ENCODE results near the gene PCCA.

The PCCA gene

GRCh38 chr13:100423375-100423774 lies 334.5 kb downstream of the PCCA start:
- H3K36me3 ChIP-seq (ENCODE audit: insufficient read depth, low read length), result no peaks in the 10 kb centered on the region
- H4K20me1 ChIP-seq (ENCODE audit: insufficient read depth, low read length), result no peaks in the 10 kb centered on the region
- no peak overlapping the region for H2AFZ ChIP-seq (ENCODE audit: low read length)
- no peak overlapping the region for H3K27ac ChIP-seq (ENCODE audit: low read depth, low read length, poor library complexity, severe bottlenecking)
- no peaks in the 10 kb centered on the region for H3K79me2 ChIP-seq (ENCODE audit: insufficient read depth, low read length)
- H3K4me3 ChIP-seq (ENCODE audit: low read depth, low read length, poor library complexity, severe bottlenecking), result no peak overlapping the region
- H3K27me3 ChIP-seq (ENCODE audit: insufficient read depth, low read length), result no peaks in the 10 kb centered on the region
- no peaks in the 10 kb centered on the region for H3F3A ChIP-seq (ENCODE audit: insufficient read depth, low read length)
- no peaks in the 10 kb centered on the region for H3K9me2 ChIP-seq (ENCODE audit: low read depth, low read length)
- TF ChIP-seq EZH2 (IDR thresholded peaks at IDR 0.05; ENCODE audit: borderline replicate concordance, low read length) (no peak), CTCF (IDR thresholded peaks at IDR 0.05; ENCODE audit: low read length) (no peak)
- no peak overlapping the region for H3K4me2 ChIP-seq (ENCODE audit: low read length)
- H3K4me1 ChIP-seq (ENCODE audit: insufficient read depth, low read length, severe bottlenecking), result no peaks in the 10 kb centered on the region
- H3K9ac ChIP-seq (ENCODE audit: low read length), result no peak overlapping the region
- H3K9me3 ChIP-seq (ENCODE audit: low read length), result no peaks in the 10 kb centered on the region

GRCh38 chr13:100428986-100429385 lies 340.1 kb downstream of the PCCA start:
- H3K27me3 ChIP-seq (ENCODE audit: insufficient read depth, low read length), result no peaks in the 10 kb centered on the region
- H2AFZ ChIP-seq (ENCODE audit: low read length), result no peak overlapping the region
- TF ChIP-seq CTCF (IDR thresholded peaks at IDR 0.05; ENCODE audit: low read length) (no peak), EZH2 (IDR thresholded peaks at IDR 0.05; ENCODE audit: borderline replicate concordance, low read length) (no peak)
- H3K4me2 ChIP-seq (ENCODE audit: low read length), result no peak overlapping the region
- no peaks in the 10 kb centered on the region for H3K36me3 ChIP-seq (ENCODE audit: insufficient read depth, low read length)
- no peak overlapping the region for H3K4me3 ChIP-seq (ENCODE audit: low read depth, low read length, poor library complexity, severe bottlenecking)
- H3K9ac ChIP-seq (ENCODE audit: low read length), result no peak overlapping the region
- no peaks in the 10 kb centered on the region for H3F3A ChIP-seq (ENCODE audit: insufficient read depth, low read length)
- H3K4me1 ChIP-seq (ENCODE audit: insufficient read depth, low read length, severe bottlenecking), result no peaks in the 10 kb centered on the region
- no peaks in the 10 kb centered on the region for H3K9me2 ChIP-seq (ENCODE audit: low read depth, low read length)
- H3K79me2 ChIP-seq (ENCODE audit: insufficient read depth, low read length), result no peaks in the 10 kb centered on the region
- H3K9me3 ChIP-seq (ENCODE audit: low read length), result no peaks in the 10 kb centered on the region
- H4K20me1 ChIP-seq (ENCODE audit: insufficient read depth, low read length), result no peaks in the 10 kb centered on the region
- no peak overlapping the region for H3K27ac ChIP-seq (ENCODE audit: low read depth, low read length, poor library complexity, severe bottlenecking)

GRCh38 chr13:100432611-100433010 lies 343.7 kb downstream of the PCCA start:
- H3K4me3 ChIP-seq (ENCODE audit: low read depth, low read length, poor library complexity, severe bottlenecking), result no peak overlapping the region
- H3K9me2 ChIP-seq (ENCODE audit: low read depth, low read length), result no peaks in the 10 kb centered on the region
- no peaks in the 10 kb centered on the region for H3K9me3 ChIP-seq (ENCODE audit: low read length)
- no peaks in the 10 kb centered on the region for H3K4me1 ChIP-seq (ENCODE audit: insufficient read depth, low read length, severe bottlenecking)
- H3K36me3 ChIP-seq (ENCODE audit: insufficient read depth, low read length), result no peaks in the 10 kb centered on the region
- no peak overlapping the region for H2AFZ ChIP-seq (ENCODE audit: low read length)
- TF ChIP-seq EZH2 (IDR thresholded peaks at IDR 0.05; ENCODE audit: borderline replicate concordance, low read length) (no peak), CTCF (IDR thresholded peaks at IDR 0.05; ENCODE audit: low read length) (no peak)
- H3K4me2 ChIP-seq (ENCODE audit: low read length), result no peak overlapping the region
- H3K27ac ChIP-seq (ENCODE audit: low read depth, low read length, poor library complexity, severe bottlenecking), result no peak overlapping the region
- no peak overlapping the region for H3K9ac ChIP-seq (ENCODE audit: low read length)
- no peaks in the 10 kb centered on the region for H3K27me3 ChIP-seq (ENCODE audit: insufficient read depth, low read length)
- H4K20me1 ChIP-seq (ENCODE audit: insufficient read depth, low read length), result no peaks in the 10 kb centered on the region
- H3F3A ChIP-seq (ENCODE audit: insufficient read depth, low read length), result no peaks in the 10 kb centered on the region
- H3K79me2 ChIP-seq (ENCODE audit: insufficient read depth, low read length), result no peaks in the 10 kb centered on the region

Data from OCI-LY1 (cell line).